GM12891 (cell line): ENCODE results near the gene DPM2.

Experiments used
- POLR2A ChIP-seq: IDR thresholded peaks from 2 replicates; pipeline ENCODE4 v1.6.1; 2011; ENCODE audit warnings: low read depth, low read length, control low read depth
- POLR2AphosphoS5 ChIP-seq: IDR thresholded peaks from 2 replicates; pipeline ENCODE4 v1.6.1; 2011; ENCODE audit warnings: low read depth, low read length, control low read depth
- POU2F2 ChIP-seq: IDR thresholded peaks from 2 replicates; pipeline ENCODE4 v1.6.1; 2011; ENCODE audit warnings: low read depth, mild to moderate bottlenecking, control low read depth, low read length, moderate library complexity
- SPI1 ChIP-seq: IDR thresholded peaks from 2 replicates; pipeline ENCODE4 v1.6.1; 2011; ENCODE audit warnings: low read depth, low read length, control low read depth
- TAF1 ChIP-seq: IDR thresholded peaks from 2 replicates; pipeline ENCODE4 v1.6.1; 2011; ENCODE audit warnings: low read depth, low read length, control low read depth

DNA sequence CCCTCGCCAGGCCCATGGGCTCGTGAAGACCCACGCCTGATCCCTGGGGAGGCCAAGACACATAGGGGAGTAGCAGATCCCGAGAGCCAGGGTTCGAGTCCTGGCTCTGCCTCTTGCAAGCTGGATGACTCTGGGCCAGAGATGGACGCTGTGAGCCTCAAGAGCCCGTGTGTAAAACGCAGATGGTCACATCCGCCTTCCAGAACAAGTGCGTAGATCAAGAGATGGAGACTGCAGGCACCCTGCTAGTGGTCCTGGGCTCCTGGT lies 29.1 kb downstream of the DPM2 start:
- TF ChIP-seq POLR2A (no peak), POLR2AphosphoS5 (no peak), POU2F2 (no peak), TAF1 (no peak), SPI1 (no peak)
